ENCODE measurements around the gene UCN2. TPM values are rescaled to one million over a fixed set of nuclear protein-coding genes. Genes with fewer than 3 reads are reported as not detected.
A peak's percentile ranks its signal among the peaks of the same experiment; 100 is the strongest.

The UCN2 gene
- total RNA-seq, 6 experiments from 2014 or later = 4.3 to 6.4 (median 5.0) TPM

DNA sequence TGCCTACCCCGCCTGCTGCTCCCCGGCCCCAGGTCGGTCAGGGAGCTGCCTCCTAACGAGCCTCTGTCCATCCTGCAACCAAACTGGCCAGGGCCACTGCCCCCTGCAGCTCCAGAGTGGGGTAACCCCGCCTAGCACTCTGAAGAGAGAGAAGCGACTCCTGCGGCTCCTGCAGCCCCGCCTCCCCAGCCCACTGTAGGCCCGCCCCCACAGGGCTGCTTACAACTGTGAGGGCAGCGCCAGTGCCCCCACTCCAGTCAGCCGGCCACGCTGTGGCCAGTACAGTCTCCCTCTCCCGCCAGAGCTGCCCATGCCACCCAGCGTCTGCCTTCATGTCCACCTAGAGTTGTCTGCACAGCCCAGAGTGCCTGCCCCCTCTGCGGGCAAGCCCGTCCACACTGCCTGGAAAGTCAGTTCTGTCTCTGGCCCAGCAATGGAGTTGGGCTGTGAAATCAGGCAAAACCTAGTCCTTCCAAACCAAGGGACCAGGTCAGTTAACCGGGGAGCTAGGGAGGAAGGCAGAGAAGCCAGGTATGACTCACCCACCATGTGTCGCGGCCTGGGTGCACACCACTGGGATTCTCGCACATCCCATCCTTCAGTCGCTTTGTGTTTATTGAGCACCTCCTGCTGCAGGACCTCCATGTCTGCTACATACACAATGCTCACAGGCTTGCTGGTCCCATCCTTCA, 2.4 kb downstream of the UCN2 start:
- peak overlapping the region; percentile 62 for H3K4me3 Mint-ChIP-seq
- H3K27ac Mint-ChIP-seq = peak overlapping the region; percentile 95
- H3K27me3 Mint-ChIP-seq (ENCODE audit: insufficient read depth) = peaks cover 13% of the 10 kb centered on the region
- TF ChIP-seq, protein P1, sequence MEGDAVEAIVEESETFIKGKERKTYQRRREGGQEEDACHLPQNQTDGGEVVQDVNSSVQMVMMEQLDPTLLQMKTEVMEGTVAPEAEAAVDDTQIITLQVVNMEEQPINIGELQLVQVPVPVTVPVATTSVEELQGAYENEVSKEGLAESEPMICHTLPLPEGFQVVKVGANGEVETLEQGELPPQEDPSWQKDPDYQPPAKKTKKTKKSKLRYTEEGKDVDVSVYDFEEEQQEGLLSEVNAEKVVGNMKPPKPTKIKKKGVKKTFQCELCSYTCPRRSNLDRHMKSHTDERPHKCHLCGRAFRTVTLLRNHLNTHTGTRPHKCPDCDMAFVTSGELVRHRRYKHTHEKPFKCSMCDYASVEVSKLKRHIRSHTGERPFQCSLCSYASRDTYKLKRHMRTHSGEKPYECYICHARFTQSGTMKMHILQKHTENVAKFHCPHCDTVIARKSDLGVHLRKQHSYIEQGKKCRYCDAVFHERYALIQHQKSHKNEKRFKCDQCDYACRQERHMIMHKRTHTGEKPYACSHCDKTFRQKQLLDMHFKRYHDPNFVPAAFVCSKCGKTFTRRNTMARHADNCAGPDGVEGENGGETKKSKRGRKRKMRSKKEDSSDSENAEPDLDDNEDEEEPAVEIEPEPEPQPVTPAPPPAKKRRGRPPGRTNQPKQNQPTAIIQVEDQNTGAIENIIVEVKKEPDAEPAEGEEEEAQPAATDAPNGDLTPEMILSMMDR (IDR thresholded peaks at IDR 0.05) = peak; percentile 60
- H3K4me1 Mint-ChIP-seq (ENCODE audit: low read depth) = peaks cover 75% of the 10 kb centered on the region
- no peaks in the 10 kb centered on the region; the same call in 1 of the 2 replicates for H3K9me3 Mint-ChIP-seq
- peak; percentile 55 for DNase-seq
- peaks cover 11% of the 10 kb centered on the region; the same call in 1 of the 2 replicates for H3K36me3 Mint-ChIP-seq (ENCODE audit: low read depth)

DNA sequence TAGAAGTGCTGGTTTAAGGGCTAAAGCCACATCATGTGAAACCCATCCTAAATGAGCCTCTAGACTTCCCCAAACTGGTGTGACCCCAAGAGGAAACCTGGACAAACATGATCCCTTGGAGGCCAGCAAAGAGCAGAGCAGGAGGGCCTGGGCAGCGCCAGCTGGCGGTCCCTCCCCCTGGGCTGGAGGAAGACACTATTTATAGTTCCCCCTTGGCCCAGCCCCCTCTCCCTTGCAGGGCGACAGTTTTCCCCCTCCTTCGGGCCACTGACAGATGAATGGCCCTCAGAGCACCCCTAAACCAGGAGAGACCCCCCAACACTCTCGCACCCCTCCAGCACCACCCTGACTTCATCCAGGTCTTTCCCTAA, 2.9 kb downstream of the UCN2 start:
- peak overlapping the region; percentile 62 for H3K4me3 Mint-ChIP-seq
- no peak for DNase-seq
- peaks cover 11% of the 10 kb centered on the region; the same call in 1 of the 2 replicates for H3K36me3 Mint-ChIP-seq (ENCODE audit: low read depth)
- peak overlapping the region; percentile 95 for H3K27ac Mint-ChIP-seq
- TF ChIP-seq, protein P1 (IDR thresholded peaks at IDR 0.05) = no peak
- H3K27me3 Mint-ChIP-seq (ENCODE audit: insufficient read depth) = peaks cover 13% of the 10 kb centered on the region
- H3K9me3 Mint-ChIP-seq = no peaks in the 10 kb centered on the region; the same call in 1 of the 2 replicates
- H3K4me1 Mint-ChIP-seq (ENCODE audit: low read depth) = peaks cover 74% of the 10 kb centered on the region

DNA sequence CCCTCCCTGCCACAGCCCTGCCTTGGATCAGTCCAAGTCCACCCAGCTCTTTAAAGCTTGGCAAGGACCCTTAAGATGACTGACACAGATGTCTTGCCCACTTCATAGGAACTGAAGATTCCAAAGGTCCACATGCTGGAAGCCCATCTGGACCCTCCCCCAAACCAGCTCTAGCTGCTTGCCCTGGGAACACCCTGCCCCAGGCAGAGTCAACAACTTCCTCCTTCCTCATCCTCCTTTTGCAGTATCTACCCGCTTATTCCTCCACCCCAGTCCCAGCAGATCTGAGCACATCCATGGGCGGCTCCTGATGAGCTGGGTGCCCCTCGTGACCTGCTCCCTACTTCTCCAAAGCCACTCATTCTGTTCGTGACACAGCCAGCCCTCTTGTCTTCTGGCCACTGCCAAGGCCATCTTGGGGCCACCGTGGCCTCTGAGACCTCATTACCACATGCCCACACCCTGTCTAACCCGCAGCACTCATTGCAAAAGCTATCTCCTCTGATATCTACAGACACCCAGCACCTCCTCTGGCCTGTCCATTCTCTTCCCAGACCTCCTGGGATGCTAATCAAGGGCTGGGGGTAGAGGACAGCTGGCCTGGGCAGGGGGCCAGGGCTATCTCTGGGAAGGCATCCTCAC, 5.0 kb downstream of the UCN2 start:
- Mint-ChIP-seq H3K27ac (peak overlapping the region; percentile 95), H3K36me3 (ENCODE audit: low read depth) (peaks cover 4% of the 10 kb centered on the region; the same call in 1 of the 2 replicates)

DNA sequence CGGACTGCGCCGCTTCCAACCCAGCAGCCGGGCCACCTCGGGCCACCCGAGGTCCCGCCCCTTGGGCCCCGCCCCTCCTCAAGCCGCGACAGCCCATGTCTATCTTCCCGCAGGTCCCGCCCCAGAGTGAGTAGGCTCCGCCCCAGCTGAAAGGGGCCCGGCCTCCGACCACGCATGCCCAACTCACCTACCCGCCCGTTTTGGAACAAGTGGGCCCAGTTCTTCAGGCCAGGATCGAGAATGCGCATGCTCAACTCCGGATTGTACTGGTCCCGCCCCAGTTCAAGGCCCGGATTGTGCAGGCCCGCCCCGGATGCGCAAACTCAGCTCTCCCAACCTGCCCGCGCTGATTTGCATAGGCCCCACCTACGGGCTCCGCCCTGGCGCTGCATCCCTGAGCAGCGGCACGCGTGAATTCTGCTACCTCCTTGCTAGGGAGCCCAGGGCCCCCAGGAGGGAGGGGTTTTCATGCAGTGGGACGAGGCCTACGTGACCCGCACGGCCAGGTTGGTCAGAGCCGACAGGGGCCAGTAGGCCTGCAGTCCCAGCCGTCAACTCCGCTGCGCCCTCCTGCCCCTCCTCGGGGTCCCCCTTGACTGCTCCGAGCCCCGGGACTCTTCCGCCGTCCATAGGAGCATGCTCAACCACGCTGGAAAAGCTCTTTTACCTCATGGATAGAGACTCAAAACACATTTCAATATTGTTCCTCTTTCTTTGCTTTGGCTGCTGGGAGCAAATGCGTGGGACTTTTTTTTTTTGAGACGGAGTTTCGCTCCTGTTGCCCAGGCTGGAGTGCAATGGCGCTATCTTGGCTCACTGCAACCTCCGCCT, 6.6 kb downstream of the UCN2 start, which contains the start of gene PFKFB4:
TSS of gene PFKFB4 (minus strand) at position 8 of the 831 bp plus-strand sequence. CDS start 26 bp downstream, outside the sequence.
- TF ChIP-seq, protein P1 (IDR thresholded peaks at IDR 0.05) = peak; percentile 49
- H3K27me3 Mint-ChIP-seq (ENCODE audit: insufficient read depth) = peaks cover 10% of the 10 kb centered on the region
- H3K27ac Mint-ChIP-seq = peak within 1 kb of the TSS; percentile 69
- peaks cover 4% of the 10 kb centered on the region; the same call in 1 of the 2 replicates for H3K36me3 Mint-ChIP-seq (ENCODE audit: low read depth)
- H3K4me3 Mint-ChIP-seq = peak within 1 kb of the TSS; percentile 84
- peaks cover 54% of the 10 kb centered on the region for H3K4me1 Mint-ChIP-seq (ENCODE audit: low read depth)
- H3K9me3 Mint-ChIP-seq = no peaks in the 10 kb centered on the region; the same call in 1 of the 2 replicates
- DNase-seq = peak; percentile 99

More for the DNA sequence above, 5.0 kb downstream of the UCN2 start:
- Mint-ChIP-seq H3K9me3 (no peaks in the 10 kb centered on the region; the same call in 1 of the 2 replicates), H3K27me3 (ENCODE audit: insufficient read depth) (peaks cover 10% of the 10 kb centered on the region), H3K4me1 (ENCODE audit: low read depth) (peaks cover 63% of the 10 kb centered on the region), H3K4me3 (no peak overlapping the region)
- no peak for DNase-seq
- TF ChIP-seq, protein P1 (IDR thresholded peaks at IDR 0.05) = peak; percentile 59; the same call in 1 of the 2 replicates
